PFSK-1 (cell line): Measurements from ENCODE around the gene COG1.
A peak's percentile ranks its signal among the peaks of the same experiment; 100 is the strongest.

Source experiments
- POLR2AphosphoS5 ChIP-seq: IDR thresholded peaks from 2 replicates; pipeline ENCODE4 v1.6.1; 2012; ENCODE audit warnings: low read depth, mild to moderate bottlenecking, control low read depth, low read length, moderate library complexity
- SIN3A ChIP-seq: IDR thresholded peaks from 2 replicates; pipeline ENCODE4 v1.6.1; 2012; ENCODE audit warnings: mild to moderate bottlenecking, low read length, moderate library complexity, borderline replicate concordance; ENCODE audit not compliant: insufficient read depth

DNA sequence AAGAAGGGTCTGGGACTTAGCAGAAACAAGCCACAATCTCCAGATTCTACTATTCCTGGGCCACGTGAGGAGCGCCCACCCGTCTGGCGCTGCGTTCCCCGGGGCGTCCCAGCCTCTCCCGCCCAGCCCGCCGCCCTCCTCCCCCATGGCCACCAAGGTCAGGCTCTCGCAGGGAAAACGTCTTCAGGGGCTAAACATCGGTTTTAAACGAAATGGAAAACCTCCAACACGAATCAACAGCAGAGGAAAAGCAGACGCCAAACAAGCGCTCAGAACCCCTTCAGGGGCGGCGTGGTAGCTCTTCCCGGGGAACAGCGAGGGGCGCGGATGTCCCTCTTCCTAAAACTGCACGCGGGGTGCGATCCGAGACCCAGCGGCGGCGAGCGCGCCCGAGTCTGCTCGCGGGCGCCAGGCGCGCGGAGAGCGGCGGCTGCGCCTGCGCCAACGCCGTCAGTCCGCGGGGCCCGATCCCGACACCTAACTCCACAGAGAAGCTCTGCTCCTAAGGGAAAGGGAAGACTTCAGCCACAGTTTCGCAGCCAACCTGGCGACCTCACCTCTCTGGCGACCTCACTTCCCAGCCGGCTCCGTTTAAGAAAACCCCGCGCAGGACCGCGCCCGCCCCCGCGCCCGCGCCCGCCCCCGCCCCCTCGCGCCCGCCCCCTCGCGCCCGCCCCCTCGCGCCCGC is 505 bp upstream of the COG1 start:
- TF ChIP-seq SIN3A (no peak), POLR2AphosphoS5 (peak; percentile 81)
